OCI-LY7 (cell line): ENCODE results near the gene CDX1. TPM values are rescaled to one million over a fixed set of nuclear protein-coding genes. Genes with fewer than 3 reads are reported as not detected.

Experiments
- BruUV-seq: library from RNA; stranded (reverse); fragments of 400-500 nt; replicated peaks from 2 replicates; lab custom pipeline; 2021; lab: Mats Ljungman, UMichigan
- CTCF ChIA-PET: fragments of 300-600 bp; sonication (Branson Sonifier 250); formaldehyde crosslinking; loops from one replicate; lab custom pipeline; 2022; ENCODE audit warnings: antibody characterized with exemption; ENCODE audit not compliant: unreplicated experiment; lab: Charles Lee
- POLR2A ChIA-PET: fragments of 300-600 bp; sonication (Branson Sonifier 250); formaldehyde crosslinking; loops from one replicate; lab custom pipeline; 2022; ENCODE audit warnings: antibody characterized with exemption; lab: Charles Lee
- DNase-seq: peaks from one replicate; pipeline ENCODE4 v3.0.0-alpha.2; 2015; ENCODE audit warnings: low spot score
- H2AFZ ChIP-seq: fragments of 200-600 bp; sonication (generic), shearing (Covaris generic); 2 replicates; pipeline ENCODE4 v1.6.1; 2014; ENCODE audit warnings: mild to moderate bottlenecking, antibody characterized with exemption, low read length, moderate library complexity
- H3K27ac ChIP-seq: fragments of 200-600 bp; sonication (generic); 2 replicates; pipeline ENCODE4 v1.5.1; 2014; ENCODE audit warnings: mixed run types, low read depth, mild to moderate bottlenecking, moderate library complexity, low read length, inconsistent platforms; ENCODE audit not compliant: poor library complexity, severe bottlenecking
- H3K36me3 ChIP-seq: fragments of 200-600 bp; sonication (generic); 2 replicates; pipeline ENCODE4 v1.6.1; 2014; ENCODE audit warnings: mild to moderate bottlenecking, antibody characterized with exemption, low read length, moderate library complexity, mixed read lengths; ENCODE audit not compliant: insufficient read depth
- H3K4me1 ChIP-seq: fragments of 200-600 bp; sonication (generic); 2 replicates; pipeline ENCODE4 v1.5.1; 2014; ENCODE audit warnings: mild to moderate bottlenecking, low read length; ENCODE audit not compliant: insufficient read depth, poor library complexity, severe bottlenecking
- H3K4me2 ChIP-seq: fragments of 200-600 bp; sonication (generic); 2 replicates; pipeline ENCODE4 v1.6.1; 2014; ENCODE audit warnings: mild to moderate bottlenecking, low read length
- H3K4me3 ChIP-seq: fragments of 200-600 bp; sonication (generic); 2 replicates; pipeline ENCODE4 v1.5.1; 2014; ENCODE audit warnings: mild to moderate bottlenecking, low read depth, low read length; ENCODE audit not compliant: poor library complexity, severe bottlenecking
- H3K79me2 ChIP-seq: fragments of 200-600 bp; sonication (generic); 2 replicates; pipeline ENCODE4 v1.6.1; 2016; ENCODE audit warnings: low read depth, mild to moderate bottlenecking, low read length, moderate library complexity, mixed read lengths; ENCODE audit not compliant: insufficient read depth
- H3K9me2 ChIP-seq: fragments of 200-600 bp; sonication (generic); 2 replicates; pipeline ENCODE4 v1.6.1; 2016; ENCODE audit warnings: mild to moderate bottlenecking, low read length, mixed read lengths; ENCODE audit not compliant: insufficient read depth
- H3K9me3 ChIP-seq: fragments of 200-600 bp; sonication (generic); 2 replicates; pipeline ENCODE4 v1.6.1; 2014; ENCODE audit warnings: mild to moderate bottlenecking, mixed run types, low read length, mixed read lengths
- H4K20me1 ChIP-seq: fragments of 200-600 bp; sonication (generic); 2 replicates; pipeline ENCODE4 v1.6.1; 2014; ENCODE audit warnings: mild to moderate bottlenecking, antibody characterized with exemption, low read length, moderate library complexity, mixed read lengths; ENCODE audit not compliant: insufficient read depth
- EZH2phosphoT487 ChIP-seq: fragments of 200-600 bp; sonication (generic); IDR thresholded peaks from 2 replicates; pipeline ENCODE4 v1.6.1; 2018; ENCODE audit warnings: low read depth, borderline replicate concordance, mild to moderate bottlenecking, mixed run types, antibody characterized with exemption, low read length, moderate library complexity, mixed read lengths
- intact Hi-C: fragments of 100-400 bp; cut with micrococcal nuclease; formaldehyde crosslinking; loops from one replicate; pipeline ENCODE4 v1.10.0; 2022; ENCODE audit not compliant: unreplicated experiment
- total RNA-seq, 2 experiments: library from RNA; depleted of rRNA in 1 of 2; stranded (reverse); fragments of >200 nt in 1 of 2; shearing (Covaris generic) in 1 of 2; gene quantifications; 2 replicates each; pipeline ENCODE4 v1.2.3, GENCODE V29; 2014 to 2022
- TF ChIP-seq, protein P1 (sequence below): fragments of 200-600 bp; sonication (generic); conservative IDR thresholded peaks from 2 replicates; pipeline ENCODE4 v1.5.1; 2014; ENCODE audit warnings: mild to moderate bottlenecking, antibody characterized with exemption, low read length, moderate library complexity, mixed read lengths

CDX1 gene
- total RNA-seq, 2 experiments from 2014 or later = not detected

DNA sequence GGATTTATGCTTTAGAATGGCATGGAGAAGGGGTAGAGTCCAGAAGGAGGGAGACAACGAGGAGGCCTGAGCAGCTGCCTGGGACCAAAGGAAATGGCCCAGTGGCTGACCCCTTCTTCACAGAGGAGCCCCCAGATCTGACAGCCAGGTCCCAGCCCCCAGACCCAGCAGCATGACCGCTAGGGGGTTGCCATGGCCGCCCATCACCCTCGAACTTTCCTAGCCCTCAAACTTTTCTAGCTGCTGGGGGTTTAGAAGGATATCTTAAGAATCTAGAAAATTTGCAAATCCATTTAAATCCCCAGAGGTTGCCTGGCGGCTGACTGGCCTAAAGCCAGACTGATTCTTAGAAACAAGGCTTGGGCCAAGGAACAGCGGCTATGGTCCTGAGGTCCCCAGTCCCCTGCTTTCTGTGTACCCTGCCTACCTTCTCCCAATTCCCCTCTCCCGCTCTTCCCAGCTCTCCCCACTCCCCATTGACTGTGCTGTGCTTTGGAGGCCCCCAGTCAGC, 11.9 kb upstream of the CDX1 start:
- Histone ChIP-seq H3K9me3 (no peaks in the 10 kb centered on the region), H3K36me3 (no peaks in the 10 kb centered on the region), H3K4me1 (peaks cover 8% of the 10 kb centered on the region), H4K20me1 (no peaks in the 10 kb centered on the region), H3K4me2 (no peak overlapping the region), H3K4me3 (no peak overlapping the region), H2AFZ (no peak overlapping the region), H3K27ac (no peak overlapping the region), H3K9me2 (no peaks in the 10 kb centered on the region), H3K79me2 (no peaks in the 10 kb centered on the region)
- ChIA-PET POLR2A (interaction anchor here (0.9 kb wide), 1 partner anchor 16 kb away, joined by 3 read pairs; no protein-coding TSS in a partner anchor), CTCF (interaction anchor here (0.6 kb wide), 1 partner anchor 38 kb away, joined by 3 read pairs; no protein-coding TSS in a partner anchor)
- BruUV-seq = no TSS peak
- DNase-seq = no peak
- intact Hi-C loops = no loop called here
- no peak for TF ChIP-seq EZH2phosphoT487
- TF ChIP-seq, protein P1, sequence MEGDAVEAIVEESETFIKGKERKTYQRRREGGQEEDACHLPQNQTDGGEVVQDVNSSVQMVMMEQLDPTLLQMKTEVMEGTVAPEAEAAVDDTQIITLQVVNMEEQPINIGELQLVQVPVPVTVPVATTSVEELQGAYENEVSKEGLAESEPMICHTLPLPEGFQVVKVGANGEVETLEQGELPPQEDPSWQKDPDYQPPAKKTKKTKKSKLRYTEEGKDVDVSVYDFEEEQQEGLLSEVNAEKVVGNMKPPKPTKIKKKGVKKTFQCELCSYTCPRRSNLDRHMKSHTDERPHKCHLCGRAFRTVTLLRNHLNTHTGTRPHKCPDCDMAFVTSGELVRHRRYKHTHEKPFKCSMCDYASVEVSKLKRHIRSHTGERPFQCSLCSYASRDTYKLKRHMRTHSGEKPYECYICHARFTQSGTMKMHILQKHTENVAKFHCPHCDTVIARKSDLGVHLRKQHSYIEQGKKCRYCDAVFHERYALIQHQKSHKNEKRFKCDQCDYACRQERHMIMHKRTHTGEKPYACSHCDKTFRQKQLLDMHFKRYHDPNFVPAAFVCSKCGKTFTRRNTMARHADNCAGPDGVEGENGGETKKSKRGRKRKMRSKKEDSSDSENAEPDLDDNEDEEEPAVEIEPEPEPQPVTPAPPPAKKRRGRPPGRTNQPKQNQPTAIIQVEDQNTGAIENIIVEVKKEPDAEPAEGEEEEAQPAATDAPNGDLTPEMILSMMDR = no peak

DNA sequence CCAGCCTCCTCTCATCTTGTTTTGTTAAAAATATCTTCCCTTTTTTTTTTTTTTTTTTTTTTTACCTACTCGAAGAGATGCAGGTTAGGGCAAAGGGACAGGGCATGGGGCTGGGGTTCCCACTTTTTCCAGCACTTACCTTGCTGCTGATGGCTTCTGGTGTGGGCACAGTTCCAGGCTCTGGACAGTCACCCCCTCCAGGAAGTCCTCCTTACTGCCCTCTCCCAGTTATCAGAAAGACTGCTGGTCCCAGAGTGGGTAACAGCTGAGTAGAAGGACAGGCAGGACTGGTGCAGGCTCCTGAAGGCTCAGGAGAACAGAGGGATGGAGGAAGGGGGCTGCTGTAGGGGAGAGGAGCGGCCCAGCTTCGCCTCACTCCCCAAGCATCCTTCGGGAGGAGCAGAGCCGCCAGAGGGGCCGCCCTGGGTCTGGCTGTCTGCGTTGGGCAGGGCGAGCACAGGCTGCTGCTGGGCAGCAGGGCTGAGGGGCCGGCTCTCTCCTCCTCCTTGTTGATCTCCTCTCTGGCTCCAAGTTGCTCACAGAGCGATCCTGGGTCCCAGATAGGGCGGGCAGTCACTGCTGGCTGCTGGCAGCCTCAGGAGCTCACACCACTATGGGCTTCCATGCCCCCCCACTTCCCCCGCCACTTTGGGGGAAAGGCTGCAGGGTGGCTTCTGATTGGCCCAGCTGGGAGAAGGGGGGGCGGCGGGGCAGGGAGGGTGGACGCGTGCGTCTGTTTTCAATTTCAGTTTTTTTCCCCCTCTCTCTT, 11.1 kb upstream of the CDX1 start, which contains the start of gene PDGFRB:
PDGFRB (minus strand) TSS at position 588 of the 769 bp plus-strand sequence. CDS start 18,798 bp downstream, outside the sequence.
- H3K4me3 ChIP-seq = peak within 1 kb of the TSS; percentile 7

DNA sequence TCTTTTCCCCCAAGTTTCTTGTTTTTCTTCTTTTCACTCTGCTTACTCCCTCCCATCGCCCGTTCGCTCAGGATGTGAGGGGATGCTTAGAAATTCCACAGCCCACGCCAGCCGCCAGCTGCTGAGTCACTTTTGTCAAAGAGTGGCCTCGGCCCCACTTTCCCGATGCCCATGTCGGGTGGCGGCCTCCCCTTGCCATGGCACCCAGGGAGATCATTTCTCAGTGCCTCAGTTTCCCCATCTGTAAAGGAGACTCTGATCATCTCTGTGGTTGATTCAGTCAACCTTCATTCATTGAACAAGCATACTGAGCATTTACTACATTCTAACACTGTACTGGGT, 10.6 kb upstream of the CDX1 start:
- no peaks in the 10 kb centered on the region for H4K20me1 ChIP-seq
- H3K27ac ChIP-seq = no peak overlapping the region
- TF ChIP-seq EZH2phosphoT487 = no peak
- TF ChIP-seq, protein P1 = no peak
- no peaks in the 10 kb centered on the region for H3K79me2 ChIP-seq
- H3K9me3 ChIP-seq = no peaks in the 10 kb centered on the region
- CTCF ChIA-PET = no interaction called here
- no peak overlapping the region for H2AFZ ChIP-seq
- no peaks in the 10 kb centered on the region for H3K36me3 ChIP-seq
- BruUV-seq = no TSS peak
- H3K4me2 ChIP-seq = peak overlapping the region; percentile 23; the same call in 1 of the 2 replicates
- peak overlapping the region; percentile 7 for H3K4me3 ChIP-seq
- POLR2A ChIA-PET = interaction anchor here (0.6 kb wide), 2 partner anchors 195 to 1220 kb away, joined by 3 to 4 read pairs; no protein-coding TSS in a partner anchor
- H3K9me2 ChIP-seq = no peaks in the 10 kb centered on the region
- intact Hi-C loops = no loop called here
- no peak for DNase-seq
- H3K4me1 ChIP-seq = peaks cover 18% of the 10 kb centered on the region

More for the DNA sequence above, 11.1 kb upstream of the CDX1 start, which contains the start of gene PDGFRB:
- Histone ChIP-seq H2AFZ (no peak within 1 kb of the TSS), H4K20me1 (no peaks in the 10 kb centered on the region), H3K36me3 (no peaks in the 10 kb centered on the region), H3K9me2 (no peaks in the 10 kb centered on the region), H3K27ac (no peak within 1 kb of the TSS), H3K4me1 (peaks cover 15% of the 10 kb centered on the region), H3K79me2 (no peaks in the 10 kb centered on the region), H3K9me3 (no peaks in the 10 kb centered on the region), H3K4me2 (peak within 1 kb of the TSS; percentile 23; the same call in 1 of the 2 replicates)
- TF ChIP-seq EZH2phosphoT487 = no peak
- ChIA-PET POLR2A (interaction anchor here (0.6 to 0.9 kb wide), 3 partner anchors 16 to 1220 kb away, joined by 3 to 4 read pairs (median 3); no protein-coding TSS in a partner anchor), CTCF (interaction anchor here (0.6 kb wide), 1 partner anchor 39 kb away, joined by 3 read pairs; no protein-coding TSS in a partner anchor)
- DNase-seq = no peak
- BruUV-seq = no TSS peak
- intact Hi-C loops = no loop called here
